Left colon (tissue), 2 donors: ENCODE data around the gene PRR7. TPM values are rescaled to one million over a fixed set of nuclear protein-coding genes. Genes with fewer than 3 reads are reported as not detected.
"Not testable (repeated sequence)": the region's sequence is repeated elsewhere in the genome, so short reads cannot be mapped to it uniquely, and the experiment has no call there.

Source experiments
- ATAC-seq: fragments of 200-7000 bp; cut with Tn5 transposase; one replicate; pipeline ENCODE4 v1.9.1; 2020; ENCODE audit warnings: mild to moderate bottlenecking, moderate library complexity
- DNase-seq, 2 donors: peaks; one replicate each; pipeline ENCODE4 v3.0.0-alpha.2; 2020
- intact Hi-C, 2 donors: fragments of 100-400 bp; cut with DNase I in 1 of 2; cut with micrococcal nuclease in 1 of 2; formaldehyde crosslinking; loops; one replicate each; pipeline versions ENCODE4 v1.11.2 to v1.14.0; 2022; cut with DNase I, micrococcal nuclease
- total RNA-seq, 2 donors: library from RNA; stranded (reverse); fragmentation: NEBNext Ultra II Directional; extraction: Animal tissue kit (Norgen Biotek cat#: 25700); gene quantifications; one replicate each; pipeline ENCODE4 v1.2.1, GENCODE V29; 2021
- donor health status: DM: no; HTN: no; CAD: no.
- donor health status: DM: yes; HTN: yes; CAD: no.

Gene PRR7
- total RNA-seq, 2 donors from 2014 or later, result 1.6 to 2.2 TPM

DNA sequence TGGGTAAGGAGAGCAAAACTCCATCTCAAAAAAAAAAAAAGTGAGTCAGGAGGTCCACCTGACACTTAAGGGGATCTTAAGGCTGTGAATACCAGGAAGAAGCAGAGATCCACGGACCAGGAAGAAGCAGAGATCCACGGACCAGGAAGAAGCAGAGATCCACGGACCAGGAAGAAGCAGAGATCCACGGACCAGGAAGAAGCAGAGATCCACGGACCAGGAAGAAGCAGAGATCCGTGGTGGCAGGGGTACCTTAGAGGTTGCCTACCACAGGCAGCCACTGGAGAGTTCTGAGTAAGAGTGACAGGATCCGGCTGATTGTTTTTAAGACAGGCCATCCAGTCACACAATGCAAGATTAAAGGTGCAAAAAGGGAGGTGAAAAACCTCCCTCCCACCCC, 26.1 kb upstream of the PRR7 start:
- peak; percentile 66 for ATAC-seq
- intact Hi-C loops, result not testable (repeated sequence)

GRCh38 chr5:177421062-177421798, 25.4 kb upstream of the PRR7 start:
- DNase-seq, result no peak
- ATAC-seq, result no peak
- intact Hi-C loops, result no loop called here

More for the DNA sequence above, 26.1 kb upstream of the PRR7 start:
- not testable (repeated sequence) for DNase-seq

DNA sequence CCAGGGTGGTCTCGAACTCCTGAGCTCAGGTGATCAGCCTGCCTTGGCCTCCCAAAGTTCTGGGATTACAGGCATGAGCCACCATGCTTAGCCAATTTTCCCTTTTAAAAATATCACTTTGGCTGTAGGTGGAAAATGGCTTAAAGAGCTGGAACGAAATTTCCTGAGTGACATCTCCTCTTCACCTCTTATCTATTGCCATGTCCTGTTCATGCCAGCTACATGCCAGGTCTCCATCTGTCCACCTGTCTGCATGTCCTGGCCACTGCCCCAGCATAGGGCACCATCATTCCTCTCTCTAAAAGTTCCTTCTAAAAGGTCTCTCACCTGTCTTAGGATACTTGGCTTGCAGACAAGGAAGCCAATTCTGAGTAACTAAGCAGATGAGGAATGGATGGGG, 22.9 kb upstream of the PRR7 start:
- intact Hi-C loops, result no loop called here
- ATAC-seq, result no peak

DNA sequence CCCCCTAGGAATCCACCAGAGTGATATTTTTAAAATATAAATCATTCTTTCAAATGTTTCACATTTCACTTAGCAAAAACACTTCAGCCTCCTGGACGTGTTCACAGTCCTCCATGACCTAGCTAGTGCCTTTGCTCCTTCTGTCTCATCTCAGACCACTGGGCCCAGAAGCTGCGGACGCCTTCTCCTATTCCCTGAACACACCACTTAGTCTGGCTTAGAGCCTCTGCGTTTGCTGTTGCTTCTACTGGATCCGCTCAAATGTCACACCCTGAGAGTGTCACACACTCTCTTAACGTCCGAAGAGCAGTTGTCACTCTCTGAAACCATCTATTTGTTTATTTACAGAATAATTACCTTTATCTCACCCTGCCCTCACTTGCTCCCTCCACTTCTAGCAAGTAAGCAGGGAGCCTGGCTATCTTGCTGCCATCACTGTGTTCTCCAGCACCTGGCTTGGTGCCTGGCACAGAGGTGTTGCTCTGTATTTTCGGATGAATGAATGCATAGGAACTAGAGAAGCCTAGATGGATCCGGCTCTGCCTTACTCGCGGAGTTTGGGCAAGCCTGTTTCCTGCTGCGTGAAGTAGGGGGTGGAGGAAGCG, 21.3 kb upstream of the PRR7 start:
- DNase-seq, result no peak
- no peak for ATAC-seq
- intact Hi-C loops, result no loop called here

More for the DNA sequence above, 22.9 kb upstream of the PRR7 start:
- no peak for DNase-seq

GRCh38 chr5:177425801-177426565, 20.6 kb upstream of the PRR7 start:
- intact Hi-C loops, result no loop called here
- DNase-seq (peak; percentile 100), ATAC-seq (peak; percentile 86)

DNA sequence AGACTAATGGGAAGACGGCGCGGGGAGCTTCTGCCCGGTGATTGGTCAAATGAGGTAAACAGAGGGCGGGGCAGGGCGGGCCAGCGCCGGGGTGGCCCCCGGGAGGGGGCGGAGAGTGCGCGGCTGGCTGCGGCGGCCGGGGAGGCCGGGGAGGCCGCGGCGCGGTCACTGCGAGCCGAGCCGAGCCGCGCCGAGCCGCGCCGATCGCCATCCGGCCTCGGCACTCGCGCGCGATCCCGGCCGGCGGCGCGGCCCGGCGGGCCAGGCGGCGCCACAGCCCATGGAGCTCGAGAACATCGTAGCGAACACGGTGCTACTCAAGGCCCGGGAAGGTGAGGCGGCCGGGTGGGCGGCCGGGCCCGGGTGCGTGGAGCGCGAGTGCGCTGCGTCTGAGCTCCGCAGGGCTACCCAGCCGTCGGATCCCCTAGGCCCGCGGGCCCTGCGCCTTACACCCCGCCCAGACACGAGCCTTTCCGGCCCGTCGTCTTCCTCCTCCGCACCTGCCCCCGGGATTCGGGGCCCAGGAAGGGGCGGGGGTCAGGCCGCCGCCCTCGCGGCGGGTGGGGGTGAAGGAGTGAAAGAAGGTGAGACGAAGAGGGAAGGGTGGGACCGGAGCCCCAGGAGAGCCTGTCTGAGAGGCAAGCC, 19.9 kb upstream of the PRR7 start, which contains the start of gene GRK6:
Gene GRK6 (plus strand): TSS at position 111 of the 645 bp plus-strand sequence. CDS start 170 bp downstream, at position 281.
- DNase-seq (peak; percentile 72 to 79), ATAC-seq (peak; percentile 24)
- intact Hi-C loops, result no loop called here

DNA sequence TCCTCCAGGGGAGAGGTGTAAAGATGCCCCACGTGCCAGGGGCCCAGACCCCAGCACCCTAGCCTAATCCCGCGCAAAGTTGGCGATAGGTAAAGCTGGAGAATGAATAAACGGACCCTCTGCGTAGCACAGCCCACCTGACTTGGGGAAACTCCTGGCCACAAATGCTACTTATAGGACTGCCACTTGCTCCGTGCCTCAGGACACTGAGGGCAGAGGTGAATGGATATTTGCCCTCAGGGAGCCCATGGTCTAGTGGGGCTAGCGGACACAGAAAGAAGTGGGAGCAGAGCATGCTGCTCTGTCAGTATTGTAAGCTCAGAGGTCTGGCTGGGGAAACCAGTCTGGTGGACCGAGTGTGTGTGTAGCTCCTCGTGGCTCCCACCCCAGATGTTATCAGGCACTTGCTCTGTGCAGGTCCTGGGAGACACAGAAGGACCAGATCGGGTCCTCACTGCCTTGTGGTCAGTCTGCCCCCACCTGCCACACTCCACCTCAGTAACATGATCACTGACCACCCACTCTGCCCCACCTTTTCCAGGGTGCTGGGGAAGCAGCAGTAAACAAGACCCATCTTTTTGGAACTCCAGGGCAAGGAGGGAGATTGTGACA, 19.3 kb upstream of the PRR7 start:
- intact Hi-C loops, result no loop called here
- no peak for DNase-seq
- no peak for ATAC-seq

GRCh38 chr5:177427919-177428573, 18.6 kb upstream of the PRR7 start:
- intact Hi-C loops, result no loop called here
- DNase-seq (no peak), ATAC-seq (no peak)

DNA sequence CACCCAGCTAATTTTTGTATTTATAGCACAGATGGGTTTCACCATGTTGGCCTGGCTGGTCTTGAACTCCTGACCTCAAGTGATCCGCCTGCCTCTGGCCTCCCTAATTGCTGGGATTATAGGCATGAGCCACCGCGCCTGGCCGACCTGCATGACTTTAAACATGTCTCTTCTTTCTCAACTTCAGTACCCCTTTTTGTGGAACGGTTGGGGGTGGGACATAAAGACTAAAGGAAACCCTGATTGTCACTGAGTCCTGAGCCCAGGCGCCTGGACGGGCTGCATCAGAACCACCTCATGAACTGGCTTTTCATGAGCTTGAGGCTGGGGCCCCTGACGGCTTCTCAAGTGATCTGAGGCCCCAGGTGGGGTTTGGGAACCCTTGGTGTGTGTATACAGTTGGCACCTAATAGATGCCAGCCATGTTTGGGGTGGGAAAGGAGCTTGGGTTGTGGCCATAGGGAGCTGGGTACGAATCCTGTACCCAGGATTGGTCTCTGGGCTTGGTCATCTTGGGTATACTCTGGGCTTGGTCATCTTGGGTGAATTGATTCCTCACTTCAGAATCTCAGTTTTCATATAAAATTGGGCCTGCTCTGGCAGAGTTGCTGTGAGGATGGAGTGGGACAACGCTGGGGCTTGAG, 17.9 kb upstream of the PRR7 start:
- intact Hi-C loops, result no loop called here
- DNase-seq (no peak), ATAC-seq (no peak)

GRCh38 chr5:177429248-177430040, 17.2 kb upstream of the PRR7 start:
- DNase-seq, result peak; percentile 62 to 83
- ATAC-seq, result no peak
- intact Hi-C loops, result no loop called here

DNA sequence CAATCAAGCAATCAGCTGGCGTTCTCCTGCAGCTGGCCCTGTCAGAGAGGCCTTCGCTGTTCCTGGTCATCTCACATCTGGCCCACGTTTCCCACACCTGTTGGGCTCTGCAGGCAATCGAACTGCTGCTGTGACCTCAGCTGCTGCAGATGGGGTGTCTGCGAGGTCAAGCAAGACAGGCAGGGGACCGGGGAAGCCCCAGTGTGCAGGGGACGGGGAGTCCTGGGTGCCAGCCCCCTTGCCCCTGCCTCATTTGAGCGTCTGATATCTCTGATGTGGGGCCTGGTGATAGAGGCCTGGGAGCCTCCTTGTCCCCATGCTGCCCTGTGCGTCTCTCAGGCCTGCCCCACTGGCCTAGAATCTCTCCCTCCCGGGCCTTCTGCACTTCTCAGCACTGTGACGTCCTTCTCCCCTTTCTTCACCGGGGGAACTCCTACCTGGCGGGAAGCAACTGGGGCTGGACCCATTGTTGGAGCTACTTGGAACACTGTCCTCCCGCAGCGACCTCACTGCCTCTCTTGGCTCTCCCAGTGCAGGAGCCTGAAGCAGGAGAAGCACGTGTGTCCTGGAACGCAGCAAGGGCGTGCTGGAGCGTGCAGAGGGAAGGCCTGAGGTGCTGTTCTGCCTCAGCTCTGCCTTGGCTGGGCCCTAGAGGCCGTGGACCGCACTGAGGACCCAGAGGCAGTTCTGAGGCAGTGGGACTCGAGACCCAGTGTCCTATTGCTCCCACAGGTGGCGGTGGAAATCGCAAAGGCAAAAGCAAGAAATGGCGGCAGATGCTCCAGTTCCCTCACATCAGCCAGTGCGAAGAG, 16.3 kb upstream of the PRR7 start:
- ATAC-seq (no peak), DNase-seq (peak in 1 of 2 donors; percentile 66)
- intact Hi-C loops, result no loop called here

GRCh38 chr5:177430972-177431316, 15.7 kb upstream of the PRR7 start:
- intact Hi-C loops, result no loop called here
- ATAC-seq, result no peak

GRCh38 chr5:177431317-177432142, 15.1 kb upstream of the PRR7 start:
- intact Hi-C loops, result no loop called here
- DNase-seq (peak; percentile 64 to 72), ATAC-seq (no peak)

More at GRCh38 chr5:177430972-177431316, 15.7 kb upstream of the PRR7 start:
- no peak for DNase-seq

DNA sequence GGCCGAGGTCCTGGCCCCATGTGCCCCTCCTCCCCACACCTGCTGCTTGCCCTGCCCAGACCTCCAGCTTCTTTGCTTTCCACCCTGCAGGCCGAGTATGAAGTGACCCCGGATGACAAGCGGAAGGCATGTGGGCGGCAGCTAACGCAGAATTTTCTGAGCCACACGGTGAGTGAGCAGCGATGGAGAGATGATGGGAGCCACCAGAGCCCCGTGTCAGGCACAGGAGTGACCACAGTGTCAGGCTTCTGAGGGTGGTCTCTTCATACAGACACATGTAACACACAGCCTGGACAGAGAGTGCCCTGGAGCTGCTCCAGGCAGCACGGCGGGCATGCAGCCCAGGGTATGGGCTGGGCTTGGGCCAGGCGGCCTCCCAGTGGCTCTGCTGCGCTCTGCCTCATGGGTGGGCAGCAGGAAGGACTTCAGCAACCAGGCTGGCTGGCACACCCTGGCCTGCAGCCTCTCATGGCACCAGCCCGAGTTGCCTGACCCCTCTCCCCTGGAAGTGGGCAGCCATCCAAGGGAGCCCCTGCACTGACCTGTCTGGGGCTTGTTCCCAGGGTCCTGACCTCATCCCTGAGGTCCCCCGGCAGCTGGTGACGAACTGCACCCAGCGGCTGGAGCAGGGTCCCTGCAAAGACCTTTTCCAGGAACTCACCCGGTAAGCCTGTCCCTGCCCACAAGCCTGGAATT, 14.3 kb upstream of the PRR7 start:
- intact Hi-C loops, result no loop called here
- ATAC-seq (no peak), DNase-seq (no peak)
